Pancreas (tissue), 10 donors: ENCODE measurements around the gene PACS2. TPM values are rescaled to one million over a fixed set of nuclear protein-coding genes. Genes with fewer than 3 reads are reported as not detected.

Experiments
- ATAC-seq, 4 donors: fragments of 200-7000 bp; cut with Tn5 transposase; one replicate each; pipeline versions ENCODE4 v1.8.0 to v1.9.1; 2020; ENCODE audit warnings: mild to moderate bottlenecking in 4 of 4, moderate library complexity in 4 of 4
- DNase-seq, 6 donors: peaks; one replicate each; pipeline ENCODE4 v3.0.0-alpha.2; 2020
- FAIRE-seq: peaks from 2 replicates; lab custom pipeline; 2012; peaks lifted over from hg19 to GRCh38; lab: Jason Lieb, UNC
- H3K27ac ChIP-seq, 4 donors: fragments of 200-600 bp; sonication (generic); 1 replicate in 3 of 4; 2 replicates in 1 of 4; pipeline versions ENCODE4 v1.5.0 to v1.8.0; 2020
- H3K27me3 ChIP-seq, 4 donors: fragments of 200-600 bp; one replicate each; pipeline ENCODE4 v1.8.0; 2021
- H3K36me3 ChIP-seq, 3 donors: fragments of 200-600 bp; sonication (generic) in 1 of 3; one replicate each; pipeline versions ENCODE4 v1.5.0 to v1.8.0; 2020 to 2021
- H3K4me1 ChIP-seq, 3 donors: fragments of 200-600 bp; one replicate each; pipeline ENCODE4 v1.8.0; 2021
- H3K4me3 ChIP-seq, 4 donors: fragments of 200-600 bp; sonication (generic) in 2 of 4; one replicate each; pipeline versions ENCODE4 v1.5.0 to v1.8.0; 2020 to 2021
- H3K9me3 ChIP-seq, 4 donors: fragments of 200-600 bp; one replicate each; pipeline ENCODE4 v1.8.0; 2021
- WGBS, 2 donors: extraction: QIAGEN DNeasy Blood & Tissue Kit; methylation state at CpG; one replicate each; pipeline ENCODE4 v1.1.7; 2013; 5-methylcytosine and 5-hydroxymethylcytosine counted together
- intact Hi-C, 3 donors: fragments of 100-400 bp; cut with DNase I; formaldehyde crosslinking; loops; one replicate each; pipeline versions ENCODE4 v1.11.1 to v1.14.2; 2022
- polyA plus RNA-seq, 2 donors: library from polyadenylated mRNA; stranded (reverse); fragments of 200-250 nt; gene quantifications; one replicate each; pipeline ENCODE4 v1.2.3, GENCODE V29; 2013
- total RNA-seq, 6 donors: library from RNA; stranded (reverse); fragmentation: NEBNext Ultra II Directional in 4 of 6; extraction: Animal tissue kit (Norgen Biotek cat#: 25700) in 4 of 6; gene quantifications; one replicate each; pipeline versions ENCODE4 v1.2.1 to v1.2.4, GENCODE V29; 2021 to 2023
- TF ChIP-seq, protein P1 (sequence below), 4 donors: fragments of 200-600 bp; sonication (generic) in 3 of 4; IDR thresholded peaks; one replicate each; pipeline versions ENCODE4 v1.5.0 to v1.8.0; 2021; ENCODE audit warnings: antibody characterized with exemption in 4 of 4
- donor health status: healthy with polysubstance abuse.
- donor health status: DM: no; HTN: no; CAD: no; lungs with moderate emphysema.
- donor health status: DM: no; HTN: no; CAD: no.
- donor health status: control.
- donor health status: control.
- donor health status: Bipolar disorder and iron deficiency.
- donor health status: DM: yes; HTN: yes; CAD: no.
- donor health status: DM: no; HTN: no; CAD: no.
- donor health status: DM: no; HTN: no; CAD: no.
- donor health status: DM: yes; HTN: yes; CAD: no.

PACS2 gene
- total and polyA plus RNA-seq, 8 donors, result 36.9 to 128 (median 49.3) TPM

DNA sequence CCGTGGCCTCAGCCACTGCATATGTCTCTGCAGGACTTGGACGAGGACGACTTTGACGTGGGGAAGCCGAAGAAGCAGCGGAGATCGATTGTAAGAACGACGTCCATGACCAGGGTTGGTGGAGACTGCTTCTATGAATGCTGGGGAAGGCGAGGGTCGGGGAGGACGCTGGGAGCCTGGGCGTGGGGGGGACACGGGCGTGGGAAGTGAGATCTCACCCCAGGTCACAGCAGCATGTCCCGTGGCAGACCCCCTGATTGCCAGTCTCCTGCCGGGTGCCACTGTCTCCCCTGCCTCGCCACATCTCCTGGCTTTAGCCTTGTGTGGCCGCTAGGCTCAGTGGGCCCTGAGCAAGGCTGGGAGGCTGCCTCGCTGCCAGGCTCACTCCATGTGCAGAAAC, 53.9 kb downstream of the PACS2 start:
- Histone ChIP-seq H3K9me3 (no peaks in the 10 kb centered on the region), H3K4me3 (no peak overlapping the region), H3K4me1 (no peaks in the 10 kb centered on the region), H3K36me3 (peaks cover 0 to 25% (median 5%) of the 10 kb centered on the region in 3 donors), H3K27me3 (no peaks in the 10 kb centered on the region), H3K27ac (no peak overlapping the region)
- intact Hi-C loops, result no loop called here
- WGBS, 2 donors, result 93 to 95% methylated on average over 20 of the region's 20 CpGs
- FAIRE-seq (no peak), ATAC-seq (no peak), DNase-seq (peak in 2 of 6 donors; percentile 24 to 68)
- TF ChIP-seq, protein P1, sequence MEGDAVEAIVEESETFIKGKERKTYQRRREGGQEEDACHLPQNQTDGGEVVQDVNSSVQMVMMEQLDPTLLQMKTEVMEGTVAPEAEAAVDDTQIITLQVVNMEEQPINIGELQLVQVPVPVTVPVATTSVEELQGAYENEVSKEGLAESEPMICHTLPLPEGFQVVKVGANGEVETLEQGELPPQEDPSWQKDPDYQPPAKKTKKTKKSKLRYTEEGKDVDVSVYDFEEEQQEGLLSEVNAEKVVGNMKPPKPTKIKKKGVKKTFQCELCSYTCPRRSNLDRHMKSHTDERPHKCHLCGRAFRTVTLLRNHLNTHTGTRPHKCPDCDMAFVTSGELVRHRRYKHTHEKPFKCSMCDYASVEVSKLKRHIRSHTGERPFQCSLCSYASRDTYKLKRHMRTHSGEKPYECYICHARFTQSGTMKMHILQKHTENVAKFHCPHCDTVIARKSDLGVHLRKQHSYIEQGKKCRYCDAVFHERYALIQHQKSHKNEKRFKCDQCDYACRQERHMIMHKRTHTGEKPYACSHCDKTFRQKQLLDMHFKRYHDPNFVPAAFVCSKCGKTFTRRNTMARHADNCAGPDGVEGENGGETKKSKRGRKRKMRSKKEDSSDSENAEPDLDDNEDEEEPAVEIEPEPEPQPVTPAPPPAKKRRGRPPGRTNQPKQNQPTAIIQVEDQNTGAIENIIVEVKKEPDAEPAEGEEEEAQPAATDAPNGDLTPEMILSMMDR (IDR thresholded peaks at IDR 0.05), result no peak

DNA sequence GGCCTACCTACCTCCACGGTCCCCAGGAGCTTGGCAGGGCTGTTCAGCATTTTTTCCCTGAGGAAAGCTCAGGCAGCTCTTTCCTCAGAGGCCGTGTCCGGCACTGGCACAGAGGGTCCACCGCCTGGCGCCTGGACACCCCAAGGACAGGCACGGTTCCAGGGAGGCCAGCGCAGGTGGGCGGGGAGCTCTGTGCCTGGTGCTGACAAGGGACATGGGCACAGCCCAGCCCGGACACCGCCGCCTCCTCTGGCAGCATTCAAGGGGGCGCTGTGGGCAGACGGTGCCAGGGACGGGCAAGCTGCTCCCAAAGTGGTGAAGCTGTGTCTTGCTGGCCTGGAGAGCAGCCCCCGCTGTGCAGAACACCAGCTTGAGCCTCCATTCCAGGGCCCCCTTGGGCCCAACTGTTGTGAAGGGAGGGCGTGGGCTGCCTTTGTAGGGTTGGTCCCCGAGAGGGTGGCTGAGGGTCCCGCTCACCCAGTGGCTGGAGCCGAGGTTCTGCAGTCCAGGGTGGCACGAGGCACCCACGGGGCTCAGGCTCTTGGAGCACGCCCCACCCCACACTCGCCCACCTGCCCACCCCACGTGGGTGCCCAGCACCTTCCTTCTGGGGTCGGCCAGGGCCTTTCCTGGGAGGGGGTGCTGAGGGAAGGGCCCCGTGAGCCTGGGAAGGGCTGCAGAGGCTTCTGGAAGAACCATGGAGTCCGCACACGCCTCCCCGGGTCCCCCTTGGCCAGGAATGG, 54.5 kb downstream of the PACS2 start:
- peaks cover 0 to 25% (median 5%) of the 10 kb centered on the region in 3 donors for H3K36me3 ChIP-seq
- H3K27me3 ChIP-seq, result no peaks in the 10 kb centered on the region
- ATAC-seq, result no peak
- TF ChIP-seq, protein P1 (IDR thresholded peaks at IDR 0.05), result no peak
- intact Hi-C loops, result no loop called here
- WGBS, 2 donors, result 93 to 96% methylated on average over 28 to 29 of the region's 29 CpGs
- no peaks in the 10 kb centered on the region for H3K4me1 ChIP-seq
- FAIRE-seq, result no peak
- no peaks in the 10 kb centered on the region for H3K9me3 ChIP-seq
- DNase-seq, result peak in 2 of 6 donors; percentile 40 to 65
- H3K4me3 ChIP-seq, result no peak overlapping the region
- H3K27ac ChIP-seq, result no peak overlapping the region

DNA sequence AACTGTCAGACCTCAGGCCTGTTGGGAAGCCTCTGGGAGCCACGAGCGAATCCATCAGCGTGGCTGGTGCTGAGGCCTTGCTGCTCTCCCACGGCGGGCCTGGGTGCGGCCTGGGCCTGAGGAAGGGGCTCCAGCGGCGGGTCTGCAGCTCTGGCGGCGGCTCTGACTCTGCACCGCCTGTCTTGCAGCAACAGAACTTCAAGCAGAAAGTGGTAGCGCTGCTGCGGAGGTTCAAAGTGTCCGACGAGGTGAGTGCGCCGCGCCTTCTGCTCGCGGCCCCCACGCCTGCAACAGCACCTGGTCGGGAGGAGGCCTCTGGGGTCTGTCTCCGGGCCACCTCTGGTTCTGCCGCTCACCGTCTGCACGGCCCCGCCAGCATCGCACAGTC, 55.1 kb downstream of the PACS2 start:
- no peaks in the 10 kb centered on the region for H3K9me3 ChIP-seq
- no peak for FAIRE-seq
- intact Hi-C loops, result loop anchor here in 2 of 3 donors (5.0 kb wide), 1 partner anchor 118 kb away; the partner anchor contains the start of gene CRIP1 (in 2 of the 2)
- H3K4me1 ChIP-seq, result no peaks in the 10 kb centered on the region
- peak in 2 of 6 donors; percentile 21 to 72 for DNase-seq
- 93 to 94% methylated on average over 28 of the region's 28 CpGs for WGBS, 2 donors
- H3K36me3 ChIP-seq, result peaks cover 0 to 25% (median 5%) of the 10 kb centered on the region in 3 donors
- ATAC-seq, result no peak
- H3K27me3 ChIP-seq, result no peaks in the 10 kb centered on the region
- H3K4me3 ChIP-seq, result no peak overlapping the region
- no peak overlapping the region for H3K27ac ChIP-seq
- TF ChIP-seq, protein P1 (IDR thresholded peaks at IDR 0.05), result no peak

DNA sequence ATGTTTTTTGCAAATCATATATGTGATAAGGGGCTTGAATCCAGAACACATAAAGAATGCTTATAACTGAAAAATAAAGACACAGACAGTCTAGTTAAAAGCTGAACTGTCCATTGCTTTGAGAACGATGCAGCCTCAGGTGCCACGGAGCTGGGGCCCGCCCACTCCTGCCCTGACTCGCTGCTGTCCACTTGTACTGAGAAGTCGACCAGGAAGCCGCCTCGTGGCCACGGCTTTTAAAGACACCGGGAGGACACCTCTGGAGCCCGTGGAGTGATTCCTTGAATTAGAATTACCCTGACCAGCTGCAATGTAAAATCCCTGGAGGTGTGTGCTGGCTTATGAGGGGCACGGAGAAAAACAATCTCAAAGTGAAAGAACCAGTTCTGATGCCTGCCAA, 59.8 kb downstream of the PACS2 start:
- no peak overlapping the region for H3K27ac ChIP-seq
- DNase-seq, result no peak
- H3K4me1 ChIP-seq, result no peaks in the 10 kb centered on the region
- intact Hi-C loops, result loop anchor here in 2 of 3 donors (5.0 kb wide), 1 partner anchor 113 kb away; the partner anchor contains the start of gene CRIP1 (in 2 of the 2)
- H3K27me3 ChIP-seq, result no peaks in the 10 kb centered on the region
- TF ChIP-seq, protein P1 (IDR thresholded peaks at IDR 0.05), result no peak
- H3K9me3 ChIP-seq, result no peaks in the 10 kb centered on the region
- WGBS, 2 donors, result 82 to 87% methylated on average over 11 of the region's 11 CpGs
- no peak for FAIRE-seq
- no peak overlapping the region for H3K4me3 ChIP-seq
- H3K36me3 ChIP-seq, result peaks cover 0 to 7% (median 5%) of the 10 kb centered on the region in 3 donors
- no peak for ATAC-seq

DNA sequence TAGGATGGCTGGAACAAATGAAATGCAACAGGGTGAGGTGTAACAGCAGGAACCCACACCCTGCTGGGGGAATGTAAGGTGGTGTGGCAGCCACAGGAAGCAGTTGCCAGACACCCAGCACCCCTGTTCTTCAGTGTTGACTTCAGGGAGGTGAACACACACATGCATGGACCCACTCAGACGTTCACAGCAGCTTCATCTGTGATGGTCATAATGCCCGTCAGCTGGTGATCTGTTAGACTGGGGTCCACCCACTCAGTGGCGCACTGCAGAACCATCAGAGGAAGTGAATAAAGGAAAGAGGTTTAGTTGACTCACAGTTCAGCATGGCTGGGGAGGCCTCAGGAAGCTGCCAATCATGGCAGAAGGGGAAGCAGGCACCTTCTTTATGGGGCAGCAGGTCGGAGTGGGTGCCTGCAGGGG, 61.1 kb downstream of the PACS2 start:
- no peak for FAIRE-seq

More for the DNA sequence above, 61.1 kb downstream of the PACS2 start:
- ATAC-seq (no peak), DNase-seq (no peak)
- TF ChIP-seq, protein P1 (IDR thresholded peaks at IDR 0.05), result no peak
- 86 to 95% methylated on average over 4 of the region's 4 CpGs for WGBS, 2 donors
- peaks cover 0 to 9% (median 0%) of the 10 kb centered on the region in 3 donors for H3K36me3 ChIP-seq
- intact Hi-C loops, result no loop called here
- H3K9me3 ChIP-seq, result no peaks in the 10 kb centered on the region
- no peak overlapping the region for H3K4me3 ChIP-seq
- no peaks in the 10 kb centered on the region for H3K4me1 ChIP-seq
- no peak overlapping the region for H3K27ac ChIP-seq
- no peaks in the 10 kb centered on the region for H3K27me3 ChIP-seq
